A549 treated with GW870086 at 1 μM for 4 hours (cell line): ENCODE data around the gene TMEM132A. TPM values are rescaled to one million over a fixed set of nuclear protein-coding genes. Genes with fewer than 3 reads are reported as not detected.

Source experiments
- total RNA-seq: library from RNA; stranded (reverse); fragments of 200-300 nt; extraction: Qiagen RNA extraction; gene quantifications from 5 replicates; pipeline ENCODE4 v1.2.3, GENCODE V29; 2022; ENCODE audit warnings: low read depth

Gene TMEM132A, protein sequence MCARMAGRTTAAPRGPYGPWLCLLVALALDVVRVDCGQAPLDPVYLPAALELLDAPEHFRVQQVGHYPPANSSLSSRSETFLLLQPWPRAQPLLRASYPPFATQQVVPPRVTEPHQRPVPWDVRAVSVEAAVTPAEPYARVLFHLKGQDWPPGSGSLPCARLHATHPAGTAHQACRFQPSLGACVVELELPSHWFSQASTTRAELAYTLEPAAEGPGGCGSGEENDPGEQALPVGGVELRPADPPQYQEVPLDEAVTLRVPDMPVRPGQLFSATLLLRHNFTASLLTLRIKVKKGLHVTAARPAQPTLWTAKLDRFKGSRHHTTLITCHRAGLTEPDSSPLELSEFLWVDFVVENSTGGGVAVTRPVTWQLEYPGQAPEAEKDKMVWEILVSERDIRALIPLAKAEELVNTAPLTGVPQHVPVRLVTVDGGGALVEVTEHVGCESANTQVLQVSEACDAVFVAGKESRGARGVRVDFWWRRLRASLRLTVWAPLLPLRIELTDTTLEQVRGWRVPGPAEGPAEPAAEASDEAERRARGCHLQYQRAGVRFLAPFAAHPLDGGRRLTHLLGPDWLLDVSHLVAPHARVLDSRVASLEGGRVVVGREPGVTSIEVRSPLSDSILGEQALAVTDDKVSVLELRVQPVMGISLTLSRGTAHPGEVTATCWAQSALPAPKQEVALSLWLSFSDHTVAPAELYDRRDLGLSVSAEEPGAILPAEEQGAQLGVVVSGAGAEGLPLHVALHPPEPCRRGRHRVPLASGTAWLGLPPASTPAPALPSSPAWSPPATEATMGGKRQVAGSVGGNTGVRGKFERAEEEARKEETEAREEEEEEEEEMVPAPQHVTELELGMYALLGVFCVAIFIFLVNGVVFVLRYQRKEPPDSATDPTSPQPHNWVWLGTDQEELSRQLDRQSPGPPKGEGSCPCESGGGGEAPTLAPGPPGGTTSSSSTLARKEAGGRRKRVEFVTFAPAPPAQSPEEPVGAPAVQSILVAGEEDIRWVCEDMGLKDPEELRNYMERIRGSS
- 89.9 to 141 TPM (median 135 TPM) in 5 replicates for total RNA-seq

GRCh38 chr11:60924110-60924905 lies at the start of gene TMEM132A:
TSS of gene TMEM132A (plus strand) at chr11:60924460. CDS start at chr11:60924634, 174 bp downstream.

DNA sequence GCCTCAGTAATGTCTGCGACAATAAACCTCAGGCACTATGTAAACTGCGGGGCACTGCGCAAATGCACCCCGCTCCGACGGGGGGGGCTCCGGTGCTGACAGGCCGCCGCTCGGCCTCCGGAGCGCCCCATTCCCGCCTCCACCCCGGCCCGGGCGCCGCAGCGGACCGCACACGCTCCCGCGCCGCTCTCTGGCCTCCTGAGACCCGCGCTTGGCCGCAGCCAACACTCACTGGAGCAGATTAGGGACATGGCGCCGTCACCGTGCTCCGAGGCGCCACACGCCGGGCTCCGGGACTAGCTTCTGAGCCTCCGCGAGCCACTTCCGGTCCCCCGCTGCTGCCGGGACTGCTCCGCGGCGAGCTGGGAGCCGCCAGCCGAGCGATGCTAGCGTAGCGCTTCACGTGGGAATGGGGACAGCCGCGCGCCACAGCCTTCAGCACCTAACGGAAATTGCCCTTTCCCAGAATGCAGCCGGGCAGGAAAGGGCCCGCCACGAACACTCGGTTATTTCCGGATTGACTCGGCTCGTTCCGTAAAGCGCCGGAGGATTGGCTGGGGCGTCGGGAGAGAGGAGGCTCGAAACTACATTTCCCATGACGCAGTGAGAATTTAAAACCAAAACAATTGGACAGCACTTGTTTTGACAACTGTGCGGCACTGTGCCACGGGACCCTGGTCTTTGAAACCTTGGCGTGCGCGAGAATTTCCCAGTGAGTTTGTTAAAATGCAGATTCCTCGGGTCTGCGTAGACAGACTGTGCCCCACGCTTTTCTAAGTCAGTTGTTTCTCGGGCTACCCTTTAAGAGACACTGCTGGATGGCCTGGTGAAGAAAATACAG lies 17.9 kb upstream of the TMEM132A start, which contains the start of gene PRPF19:
PRPF19 (minus strand) TSS at position 454 of the 841 bp plus-strand sequence; CDS start at position 251, 203 bp downstream.

DNA sequence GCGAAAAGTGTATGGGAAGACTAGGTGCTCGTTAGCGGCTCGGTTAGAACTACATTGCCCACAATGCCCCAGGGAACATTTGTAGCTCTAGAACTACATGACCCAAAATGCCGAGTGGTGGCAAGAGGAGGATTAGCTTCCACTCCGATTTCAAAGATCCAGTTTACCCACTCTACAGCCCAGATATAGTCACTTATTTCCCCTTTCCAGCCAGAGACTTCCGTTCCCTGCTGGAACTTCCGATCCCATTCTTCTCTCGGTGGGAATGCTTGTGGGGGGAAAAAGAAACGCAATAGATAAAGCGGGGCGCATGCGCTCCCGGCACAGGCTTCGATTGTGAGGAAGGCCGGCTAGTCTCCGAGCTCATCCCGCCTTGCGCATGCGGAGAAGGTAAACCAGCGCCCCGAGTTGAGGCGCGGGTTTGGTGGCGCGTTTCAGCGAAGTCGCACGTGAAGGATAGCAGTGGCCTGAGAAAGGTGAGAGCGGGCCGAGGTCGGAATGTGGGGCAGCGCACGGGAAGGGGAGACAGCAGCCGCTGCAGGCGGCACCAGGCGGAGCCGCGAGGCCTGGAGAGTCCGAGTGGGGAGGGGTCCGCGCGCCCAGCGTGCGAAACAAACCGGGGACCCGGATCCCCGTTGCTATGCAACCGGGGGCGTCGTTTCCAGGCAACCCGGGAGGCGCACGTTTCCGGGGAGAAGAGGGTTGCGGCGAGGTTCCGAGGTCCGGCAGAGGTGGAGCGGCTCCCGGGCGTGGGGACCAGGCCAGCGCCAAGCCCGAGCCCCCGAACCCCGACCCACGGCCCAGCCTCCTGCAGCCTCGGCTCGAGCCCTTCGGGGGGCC lies 10.2 kb upstream of the TMEM132A start, which contains the start of gene TMEM109:
TMEM109 (plus strand) TSS at position 366 of the 840 bp plus-strand sequence. CDS start 5,536 bp downstream, outside the sequence.

GRCh38 chr11:60951904-60952741 lies 27.9 kb downstream of the TMEM132A start, which contains the start of gene SLC15A3:
TSS of gene SLC15A3 (minus strand) at chr11:60952176. CDS start at chr11:60951551, 625 bp downstream.

GRCh38 chr11:60971520-60971919 lies 47.3 kb downstream of the TMEM132A start, which contains the start of gene CD6:
TSS of gene CD6 (plus strand) at chr11:60971680. CDS start at chr11:60971866, 186 bp downstream.

Other genes with a start within 250 kb of the TMEM132A start
- gene MS4A8, start 224.8 kb upstream of the TMEM132A start, total RNA-seq: not detected in 5 replicates
- not detected in 5 replicates for gene MS4A18, start 199.7 kb upstream of the TMEM132A start, total RNA-seq
- not detected in 5 replicates for gene MS4A15, start 167.6 kb upstream of the TMEM132A start, total RNA-seq
- gene MS4A10, start 139.1 kb upstream of the TMEM132A start, total RNA-seq: not detected in 5 replicates
- 88.9 to 115 TPM (median 102 TPM) in 5 replicates for gene CCDC86, start 82.3 kb upstream of the TMEM132A start, total RNA-seq
- 0.09 to 0.15 TPM (median 0.12 TPM) in 4 of 5 replicates, not detected in the other for gene PTGDR2, start 68.5 kb upstream of the TMEM132A start, total RNA-seq
- 0.13 to 0.32 TPM (median 0.29 TPM) in 3 of 5 replicates, not detected in the others for gene ZP1, start 56.9 kb upstream of the TMEM132A start, total RNA-seq
- gene PRPF19, start 17.9 kb upstream of the TMEM132A start, total RNA-seq: 158 to 193 TPM (median 184 TPM) in 5 replicates
- gene TMEM109, start 10.3 kb upstream of the TMEM132A start, total RNA-seq: 110 to 135 TPM (median 132 TPM) in 5 replicates
- not detected in 5 replicates for gene SLC15A3, start 27.7 kb downstream of the TMEM132A start, total RNA-seq
- 0.06 to 0.11 TPM (median 0.10 TPM) in 3 of 5 replicates, not detected in the others for gene CD6, start 47.2 kb downstream of the TMEM132A start, total RNA-seq
- gene CD5, start 178.0 kb downstream of the TMEM132A start, total RNA-seq: not detected in 5 replicates
- gene VPS37C, start 237.0 kb downstream of the TMEM132A start, total RNA-seq: 14.0 to 18.3 TPM (median 16.9 TPM) in 5 replicates